Cardiac septum (tissue), 1 donor: ENCODE data around the gene B2M. TPM values are rescaled to one million over a fixed set of nuclear protein-coding genes. Genes with fewer than 3 reads are reported as not detected.
"Not testable (repeated sequence)": the region's sequence is repeated elsewhere in the genome, so short reads cannot be mapped to it uniquely, and the experiment has no call there.

Experiments used
- DNase-seq: peaks from one replicate; pipeline ENCODE4 v3.0.0-alpha.2; 2020; ENCODE audit warnings: low spot score
- intact Hi-C: fragments of 100-400 bp; cut with DNase I; formaldehyde crosslinking; loops from one replicate; pipeline ENCODE4 v1.14.0; 2022
- total RNA-seq: library from RNA; stranded (reverse); fragmentation: NEBNext Ultra II Directional; extraction: Animal tissue kit (Norgen Biotek cat#: 25700); gene quantifications from one replicate; pipeline ENCODE4 v1.2.1, GENCODE V29; 2021
- donor health status: DM: no; HTN: no; CAD: no.

The B2M gene
- total RNA-seq, 1 donor from 2014 or later, result 904 TPM

- not testable (repeated sequence) for DNase-seq
- intact Hi-C loops, result loop anchor here (10.0 kb wide), 1 partner anchor 145 kb away; no protein-coding TSS in a partner anchor
Observed at GRCh38 chr15:44739222-44739847, 28.0 kb downstream of the B2M start.

- DNase-seq, intact Hi-C loops: not testable (repeated sequence)
Observed at GRCh38 chr15:44743454-44743853, 32.1 kb downstream of the B2M start.

- no peak for DNase-seq
- intact Hi-C loops, result no loop called here
Observed at GRCh38 chr15:44753345-44753744, 42.0 kb downstream of the B2M start.

GRCh38 chr15:44763187-44763586 is 51.9 kb downstream of the B2M start:
- intact Hi-C loops, result no loop called here

GRCh38 chr15:44763848-44764247 is 52.5 kb downstream of the B2M start:
- intact Hi-C loops, result no loop called here
- DNase-seq, result no peak

More at GRCh38 chr15:44763187-44763586, 51.9 kb downstream of the B2M start:
- no peak for DNase-seq

- intact Hi-C loops, result no loop called here
Observed at GRCh38 chr15:44765036-44765435, 53.7 kb downstream of the B2M start.

More at GRCh38 chr15:44765036-44765435, 53.7 kb downstream of the B2M start:
- no peak for DNase-seq

Other genes starting within 250 kb of the B2M start
- gene EIF3J, start 174.4 kb upstream of the B2M start, total RNA-seq, result 78.4 TPM
- gene SPG11, start 47.9 kb upstream of the B2M start, total RNA-seq, result 49.2 TPM
- 1.00 TPM for gene PATL2, start 194 bp upstream of the B2M start, total RNA-seq
- 70.7 TPM for gene TRIM69, start 25.0 kb downstream of the B2M start, total RNA-seq
- gene TERB2, start 245.2 kb downstream of the B2M start, total RNA-seq, result not detected